ENCODE data around the gene RBM44. TPM values are rescaled to one million over a fixed set of nuclear protein-coding genes. Genes with fewer than 3 reads are reported as not detected.
A peak's percentile ranks its signal among the peaks of the same experiment; 100 is the strongest.

The RBM44 gene
- total RNA-seq, 1 experiment from 2014 or later: 0.51 TPM

DNA sequence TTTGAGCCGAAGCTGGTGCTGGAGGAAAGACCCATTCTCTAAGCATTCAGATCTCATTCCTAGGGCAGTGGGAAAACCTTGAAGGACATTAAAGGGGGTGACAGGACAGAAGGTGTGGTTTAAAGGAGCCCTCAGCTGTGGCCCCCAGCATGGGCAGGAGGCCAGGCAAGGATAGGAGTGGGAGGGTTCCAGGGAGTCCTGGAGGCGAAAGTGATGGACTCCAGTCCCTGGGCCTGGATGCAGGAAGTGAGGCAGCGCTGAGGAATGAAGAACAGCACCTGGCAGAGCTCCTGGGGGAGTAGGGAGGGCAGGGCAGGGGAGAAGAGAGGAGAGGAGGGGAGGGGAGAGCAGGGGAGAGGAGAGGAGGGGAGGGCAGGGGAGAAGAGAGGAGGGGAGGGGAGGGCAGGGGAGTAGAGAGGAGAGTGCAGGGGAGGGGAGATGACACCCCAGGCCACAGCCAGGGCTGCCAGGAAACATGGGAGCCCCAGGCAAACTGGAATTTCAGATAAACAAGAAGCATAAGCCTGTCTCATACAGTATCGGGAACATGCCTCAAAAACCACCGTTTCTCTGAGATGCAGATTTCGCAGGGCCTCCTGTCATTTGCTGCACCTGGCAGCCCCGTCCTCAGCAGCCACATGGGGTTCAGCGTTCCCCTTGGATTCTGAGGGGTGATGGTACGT, 66.5 kb downstream of the RBM44 start:
- Histone ChIP-seq H3K4me3 (ENCODE audit: low read length) (0 out of 2 replicates have a peak overlapping the region, but pooled peaks have one; percentile 41), H3K79me2 (ENCODE audit: low read length) (peaks cover 89% of the 10 kb centered on the region), H3F3A (ENCODE audit: low read length, unreplicated experiment) (no peaks in the 10 kb centered on the region), H4K20me1 (ENCODE audit: low read length) (no peaks in the 10 kb centered on the region), H3K9me2 (replicated peaks; ENCODE audit: low read length) (no peaks in the 10 kb centered on the region), H3K9ac (ENCODE audit: low read length) (peak overlapping the region; percentile 48), H3K9me3 (ENCODE audit: low read length) (no peaks in the 10 kb centered on the region), H2AFZ (ENCODE audit: low read length) (peak overlapping the region; percentile 38; the same call in 1 of the 2 replicates), H3K27ac (ENCODE audit: low read length) (peak overlapping the region; percentile 88), H3K27me3 (ENCODE audit: low read length) (no peaks in the 10 kb centered on the region), H3K36me3 (ENCODE audit: low read depth, low read length) (no peaks in the 10 kb centered on the region), H3K4me2 (ENCODE audit: low read length) (peak overlapping the region; percentile 77), H3K4me1 (ENCODE audit: insufficient read depth, low read length) (peaks cover 71% of the 10 kb centered on the region)
- no peak for TF ChIP-seq EZH2phosphoT487 (IDR thresholded peaks at IDR 0.05; ENCODE audit: borderline replicate concordance, low read length)
- TF ChIP-seq EZH2 (IDR thresholded peaks at IDR 0.05; ENCODE audit: low read length, unreplicated experiment): no peak
- TF ChIP-seq CTCF (conservative IDR thresholded peaks at IDR 0.05; ENCODE audit: low read depth, low read length): no peak
- intact Hi-C loops (cut with micrococcal nuclease): loop anchor here (5.0 kb wide), 1 partner anchor 197 kb away; the partner anchor contains the start of gene SCLY
- ATAC-seq: peak; percentile 48
- BruUV-seq (replicated peaks): no TSS peak
- ChIA-PET POLR2A (ENCODE audit: unreplicated experiment) (interaction anchor here (0.7 kb wide), 1 partner anchor 100 kb away, joined by 12 read pairs; no protein-coding TSS in a partner anchor), CTCF (interaction anchor here (0.6 kb wide), 1 partner anchor 456 kb away, joined by 5 read pairs; no protein-coding TSS in a partner anchor)
- DNase-seq: peak; percentile 84

DNA sequence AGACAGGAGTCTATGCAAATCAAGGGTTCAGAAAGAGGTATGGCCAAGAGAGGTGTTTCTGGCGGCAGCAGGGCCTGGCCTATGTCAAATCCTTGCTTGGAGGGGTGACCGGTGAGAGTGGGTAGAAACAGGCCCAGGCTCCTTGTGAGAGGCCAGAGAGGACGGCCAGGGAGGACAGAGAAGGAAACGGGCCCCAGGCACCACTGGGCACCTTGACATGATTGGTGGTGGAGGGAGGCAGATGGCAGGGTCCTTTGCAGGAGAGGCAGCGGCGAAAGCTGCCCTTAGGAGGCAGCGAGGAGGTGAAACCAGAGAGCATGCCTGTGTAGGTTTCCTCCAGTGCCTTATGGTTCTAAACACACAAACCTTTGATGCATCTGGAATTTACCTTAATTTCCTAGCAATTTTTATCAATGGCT, 67.1 kb downstream of the RBM44 start:
- POLR2A ChIA-PET (ENCODE audit: unreplicated experiment): interaction anchor here (0.6 kb wide), 1 partner anchor 129 kb away, joined by 6 read pairs; no protein-coding TSS in a partner anchor
- CTCF ChIA-PET: no interaction called here
- Histone ChIP-seq H3F3A (ENCODE audit: low read length, unreplicated experiment) (no peaks in the 10 kb centered on the region), H3K4me2 (ENCODE audit: low read length) (peak overlapping the region; percentile 77), H3K79me2 (ENCODE audit: low read length) (peaks cover 89% of the 10 kb centered on the region), H3K27me3 (ENCODE audit: low read length) (no peaks in the 10 kb centered on the region), H2AFZ (ENCODE audit: low read length) (peak overlapping the region; percentile 38), H3K4me3 (ENCODE audit: low read length) (peak overlapping the region; percentile 41), H3K9me3 (ENCODE audit: low read length) (no peaks in the 10 kb centered on the region), H3K9me2 (replicated peaks; ENCODE audit: low read length) (no peaks in the 10 kb centered on the region), H4K20me1 (ENCODE audit: low read length) (no peaks in the 10 kb centered on the region), H3K9ac (ENCODE audit: low read length) (peak overlapping the region; percentile 48), H3K36me3 (ENCODE audit: low read depth, low read length) (no peaks in the 10 kb centered on the region), H3K4me1 (ENCODE audit: insufficient read depth, low read length) (peaks cover 70% of the 10 kb centered on the region), H3K27ac (ENCODE audit: low read length) (peak overlapping the region; percentile 88)
- no peak for TF ChIP-seq EZH2 (IDR thresholded peaks at IDR 0.05; ENCODE audit: low read length, unreplicated experiment)
- TF ChIP-seq EZH2phosphoT487 (IDR thresholded peaks at IDR 0.05; ENCODE audit: borderline replicate concordance, low read length): no peak
- TF ChIP-seq CTCF (conservative IDR thresholded peaks at IDR 0.05; ENCODE audit: low read depth, low read length): peak; percentile 38; the same call in 1 of the 2 replicates
- ATAC-seq (peak; percentile 20), DNase-seq (no peak)
- no TSS peak for BruUV-seq (replicated peaks)
- intact Hi-C loops (cut with micrococcal nuclease): loop anchor here (1.0 kb wide), 1 partner anchor 23 kb away; no protein-coding TSS in a partner anchor
